Trophoblast cell (in vitro differentiated cells and primary cell): ENCODE data around the gene EVI5L. TPM values are rescaled to one million over a fixed set of nuclear protein-coding genes. Genes with fewer than 3 reads are reported as not detected.
A peak's percentile ranks its signal among the peaks of the same experiment; 100 is the strongest.

Experiments
- DNase-seq, 2 donors: peaks; one replicate each; pipeline ENCODE4 v3.0.0-alpha.2; 2016
- H2AFZ ChIP-seq: 2 replicates; pipeline ENCODE4 v1.6.1; 2013; ENCODE audit warnings: low read length, moderate library complexity, mild to moderate bottlenecking; ENCODE audit not compliant: insufficient read depth, poor library complexity
- H2AK5ac ChIP-seq: 2 replicates; pipeline ENCODE4 v1.6.1; 2013; ENCODE audit warnings: mild to moderate bottlenecking, low read length
- H2BK120ac ChIP-seq: 2 replicates; pipeline ENCODE4 v1.6.1; 2013; ENCODE audit warnings: low read length, mild to moderate bottlenecking, moderate library complexity; ENCODE audit not compliant: insufficient read depth, poor library complexity
- H2BK12ac ChIP-seq: 2 replicates; pipeline ENCODE4 v1.6.1; 2013; ENCODE audit warnings: mild to moderate bottlenecking, low read length, moderate library complexity
- H2BK5ac ChIP-seq: 2 replicates; pipeline ENCODE4 v1.6.1; 2013; ENCODE audit warnings: low read length, low read depth, moderate library complexity, mild to moderate bottlenecking; ENCODE audit not compliant: poor library complexity
- H3K14ac ChIP-seq: 2 replicates; pipeline ENCODE4 v1.6.1; 2013; ENCODE audit warnings: mild to moderate bottlenecking, low read length
- H3K18ac ChIP-seq: 2 replicates; pipeline ENCODE4 v1.6.1; 2013; ENCODE audit warnings: mild to moderate bottlenecking, low read length
- H3K23ac ChIP-seq: 2 replicates; pipeline ENCODE4 v1.6.1; 2013; ENCODE audit warnings: low read length
- H3K27ac ChIP-seq: 2 replicates; pipeline ENCODE4 v1.5.1; 2013; ENCODE audit warnings: low read depth, mild to moderate bottlenecking, inconsistent platforms, low read length, moderate library complexity
- H3K27me3 ChIP-seq: 2 replicates; pipeline ENCODE4 v1.6.1; 2013; ENCODE audit warnings: inconsistent platforms, mild to moderate bottlenecking, low read length, moderate library complexity; ENCODE audit not compliant: insufficient read depth
- H3K36me3 ChIP-seq, 2 experiments: 1 replicate in 1 of 2; 2 replicates in 1 of 2; pipeline ENCODE4 v1.6.1; 2013; ENCODE audit warnings: low read length in 2 of 2, mild to moderate bottlenecking in 2 of 2, moderate library complexity in 1 of 2; ENCODE audit not compliant: insufficient read depth in 2 of 2, control insufficient read depth in 1 of 2
- H3K4ac ChIP-seq: 2 replicates; pipeline ENCODE4 v1.6.1; 2013; ENCODE audit warnings: low read depth, mild to moderate bottlenecking, low read length, moderate library complexity
- H3K4me1 ChIP-seq, 2 experiments: 1 replicate in 1 of 2; 2 replicates in 1 of 2; pipeline ENCODE4 v1.6.1; 2013; ENCODE audit warnings: low read length in 2 of 2, mild to moderate bottlenecking in 2 of 2, moderate library complexity in 1 of 2; ENCODE audit not compliant: insufficient read depth in 2 of 2, control insufficient read depth in 1 of 2
- H3K4me2 ChIP-seq: 2 replicates; pipeline ENCODE4 v1.6.1; 2013; ENCODE audit warnings: inconsistent platforms, mild to moderate bottlenecking, low read length, moderate library complexity
- H3K4me3 ChIP-seq: 2 replicates; pipeline ENCODE4 v1.5.1; 2013; ENCODE audit warnings: mild to moderate bottlenecking, low read depth, low read length, inconsistent platforms
- H3K79me1 ChIP-seq: one replicate; pipeline ENCODE4 v1.6.1; 2013; ENCODE audit warnings: low read length
- H3K79me2 ChIP-seq: 2 replicates; pipeline ENCODE4 v1.6.1; 2013; ENCODE audit warnings: low read length, mild to moderate bottlenecking; ENCODE audit not compliant: control insufficient read depth, insufficient read depth, poor library complexity
- H3K9ac ChIP-seq: 2 replicates; pipeline ENCODE4 v1.6.1; 2013; ENCODE audit warnings: mild to moderate bottlenecking, low read length
- H3K9me3 ChIP-seq: 2 replicates; pipeline ENCODE4 v1.6.1; 2013; ENCODE audit warnings: low read depth, mild to moderate bottlenecking, control low read depth, inconsistent platforms, low read length; ENCODE audit not compliant: insufficient read depth
- H4K12ac ChIP-seq: 2 replicates; pipeline ENCODE4 v1.6.1; 2013; ENCODE audit warnings: low read depth, mild to moderate bottlenecking, low read length, moderate library complexity
- H4K8ac ChIP-seq: 2 replicates; pipeline ENCODE4 v1.6.1; 2013; ENCODE audit warnings: low read depth, mild to moderate bottlenecking, low read length, moderate library complexity
- H4K91ac ChIP-seq: one replicate; pipeline ENCODE4 v1.6.1; 2013; ENCODE audit warnings: low read depth, mild to moderate bottlenecking, low read length, moderate library complexity
- WGBS: extraction: QIAGEN DNeasy Blood & Tissue Kit; methylation state at CpG from one replicate; pipeline ENCODE4 v1.1.7; 2013; ENCODE audit warnings: missing lambda C conversion rate; ENCODE audit not compliant: insufficient read length, insufficient coverage; ENCODE audit errors: extremely low coverage; 5-methylcytosine and 5-hydroxymethylcytosine counted together
- polyA plus RNA-seq: library from polyadenylated mRNA; stranded (reverse); fragments of 200-250 nt; gene quantifications from 2 replicates; pipeline ENCODE4 v1.2.3, GENCODE V29; 2013

Gene EVI5L
- polyA plus RNA-seq = 7.0 and 7.3 TPM in 2 replicates

DNA sequence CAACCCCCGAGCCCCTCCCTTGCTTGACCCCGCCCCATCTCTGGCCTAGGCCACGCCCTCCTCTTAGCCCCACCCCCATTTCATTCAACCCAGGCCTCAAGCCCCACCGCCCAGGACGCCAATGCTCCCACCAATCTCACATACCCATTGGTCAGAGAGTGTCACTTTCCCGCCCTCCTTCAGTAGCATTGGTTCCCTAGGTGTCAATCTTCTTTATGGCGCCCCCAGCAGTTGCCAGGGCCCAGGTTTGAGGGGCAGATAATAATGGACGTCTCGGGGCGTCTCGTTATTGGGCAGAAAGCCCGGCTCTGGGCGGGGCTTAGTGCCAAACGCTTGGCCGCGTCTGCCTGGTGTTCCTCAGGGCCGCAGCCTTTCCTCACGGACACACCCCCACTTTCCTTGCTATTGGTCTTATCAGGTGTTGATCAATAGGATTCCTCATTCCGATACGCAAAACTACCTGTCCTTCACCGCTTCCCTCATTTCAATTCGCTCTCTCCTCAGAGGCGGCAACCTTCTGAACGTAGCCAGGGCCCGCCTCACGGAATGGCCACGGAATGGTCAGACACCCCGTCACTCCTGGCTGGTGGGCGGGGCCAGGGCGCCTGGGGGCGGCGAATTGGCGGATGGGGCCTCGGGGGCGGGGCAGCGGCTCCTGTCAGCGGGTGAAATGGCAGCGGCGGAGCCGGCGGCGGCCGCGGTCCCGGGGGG lies at the start of gene EVI5L:
Gene EVI5L (plus strand): TSS at position 658 of the 711 bp plus-strand sequence. CDS start 16,325 bp downstream, outside the sequence.
- Histone ChIP-seq H2BK5ac (no peak within 1 kb of the TSS), H3K9me3 (peaks cover 2% of the 10 kb centered on the region), H3K23ac (no peak within 1 kb of the TSS), H3K79me2 (no peaks in the 10 kb centered on the region), H3K27ac (no peak within 1 kb of the TSS), H3K4me3 (peak within 1 kb of the TSS; percentile 83), H3K4ac (no peak within 1 kb of the TSS), H3K79me1 (no peaks in the 10 kb centered on the region), H4K91ac (no peak within 1 kb of the TSS), H3K4me2 (peak within 1 kb of the TSS; percentile 71), H3K36me3 (no peaks in the 10 kb centered on the region), H3K18ac (no peak within 1 kb of the TSS), H4K12ac (no peak within 1 kb of the TSS), H2BK120ac (no peak within 1 kb of the TSS), H4K8ac (peak within 1 kb of the TSS; percentile 33), H3K14ac (no peak within 1 kb of the TSS), H3K9ac (peak within 1 kb of the TSS; percentile 67), H2AK5ac (no peak within 1 kb of the TSS), H2BK12ac (no peak within 1 kb of the TSS), H3K27me3 (no peaks in the 10 kb centered on the region), H3K4me1 (peaks cover 8 to 9% of the 10 kb centered on the region in 2 experiments), H2AFZ (peak within 1 kb of the TSS; percentile 38)
- no CpG with 5 or more reads among the region's 45 CpGs for WGBS
- peak; percentile 100 for DNase-seq

DNA sequence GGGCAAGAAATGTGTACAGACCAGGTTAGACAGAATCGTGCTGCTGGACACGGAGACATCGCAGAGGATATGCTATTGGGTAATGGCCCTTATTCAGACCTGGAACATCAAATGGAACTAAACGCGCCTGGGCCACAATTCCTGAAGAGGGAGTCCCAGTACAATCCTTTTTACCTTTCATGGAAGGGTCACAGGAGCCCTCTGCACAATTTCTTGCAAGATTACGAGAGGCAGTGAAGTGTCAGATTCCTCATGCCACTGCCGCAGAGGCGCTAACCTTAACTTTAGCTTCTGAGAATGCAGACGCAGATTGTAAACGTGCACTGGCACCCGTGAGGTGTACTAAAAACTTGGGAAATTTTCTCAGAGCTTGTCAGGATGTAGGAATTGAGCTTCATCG lies 48.9 kb upstream of the EVI5L start:
- H2AFZ ChIP-seq = no peak overlapping the region

DNA sequence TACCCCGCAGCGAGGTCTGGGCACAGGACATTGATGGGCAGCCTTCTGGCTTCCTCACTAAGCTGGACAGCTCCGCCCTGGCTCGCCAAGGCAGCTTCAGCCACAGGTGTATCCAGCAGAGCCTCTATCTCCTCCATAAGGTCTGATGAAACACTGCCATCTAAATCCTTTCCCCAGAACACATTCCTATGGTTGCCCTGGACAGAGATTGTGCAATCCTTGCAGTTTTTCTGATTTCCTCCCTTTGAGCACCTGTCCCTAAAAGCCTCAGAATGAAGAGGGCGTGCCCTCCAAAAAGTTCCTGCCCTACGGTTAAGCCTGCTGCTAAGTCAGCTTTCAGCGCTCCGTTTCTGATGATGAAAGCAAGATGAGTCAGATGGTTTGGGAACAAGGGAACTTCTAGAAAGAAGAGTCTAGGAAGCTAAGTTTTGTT lies 46.0 kb upstream of the EVI5L start:
- Histone ChIP-seq H2BK12ac (no peak overlapping the region), H3K36me3 (no peaks in the 10 kb centered on the region), H3K4me3 (no peak overlapping the region), H3K23ac (no peak overlapping the region), H4K8ac (no peak overlapping the region), H3K4me2 (no peak overlapping the region), H3K27ac (no peak overlapping the region), H3K9me3 (peaks cover 4% of the 10 kb centered on the region), H3K14ac (no peak overlapping the region), H3K79me1 (no peaks in the 10 kb centered on the region), H2AFZ (no peak overlapping the region), H4K12ac (no peak overlapping the region), H3K27me3 (peaks cover 10% of the 10 kb centered on the region), H3K18ac (no peak overlapping the region), H2BK120ac (no peak overlapping the region), H3K79me2 (no peaks in the 10 kb centered on the region), H2AK5ac (no peak overlapping the region), H3K4me1 (peaks cover 13 to 21% of the 10 kb centered on the region in 2 experiments), H3K4ac (no peak overlapping the region), H4K91ac (no peak overlapping the region), H3K9ac (no peak overlapping the region), H2BK5ac (no peak overlapping the region)
- WGBS = no CpG with 5 or more reads among the region's 8 CpGs
- DNase-seq = peak; percentile 98 to 100

More for the DNA sequence above, 48.9 kb upstream of the EVI5L start:
- no peak overlapping the region for H3K4ac ChIP-seq
- H4K91ac ChIP-seq = no peak overlapping the region
- H3K4me2 ChIP-seq = no peak overlapping the region
- no peak overlapping the region for H2AK5ac ChIP-seq
- H3K23ac ChIP-seq = no peak overlapping the region
- no peak overlapping the region for H3K18ac ChIP-seq
- H3K9me3 ChIP-seq = no peaks in the 10 kb centered on the region
- H3K9ac ChIP-seq = no peak overlapping the region
- H3K27ac ChIP-seq = no peak overlapping the region
- H2BK5ac ChIP-seq = no peak overlapping the region
- no peaks in the 10 kb centered on the region for H3K79me2 ChIP-seq
- peak overlapping the region; percentile 45 for H2BK12ac ChIP-seq
- no peaks in the 10 kb centered on the region for H3K27me3 ChIP-seq
- H4K8ac ChIP-seq = no peak overlapping the region
- no peak overlapping the region for H3K4me3 ChIP-seq
- WGBS = no CpG with 5 or more reads among the region's 12 CpGs
- H3K4me1 ChIP-seq = peaks cover 8 to 16% of the 10 kb centered on the region in 2 experiments
- no peaks in the 10 kb centered on the region for H3K36me3 ChIP-seq
- no peak overlapping the region for H3K14ac ChIP-seq
- H4K12ac ChIP-seq = no peak overlapping the region
- H3K79me1 ChIP-seq = no peaks in the 10 kb centered on the region
- no peak overlapping the region for H2BK120ac ChIP-seq
- DNase-seq = peak; percentile 89 to 94

DNA sequence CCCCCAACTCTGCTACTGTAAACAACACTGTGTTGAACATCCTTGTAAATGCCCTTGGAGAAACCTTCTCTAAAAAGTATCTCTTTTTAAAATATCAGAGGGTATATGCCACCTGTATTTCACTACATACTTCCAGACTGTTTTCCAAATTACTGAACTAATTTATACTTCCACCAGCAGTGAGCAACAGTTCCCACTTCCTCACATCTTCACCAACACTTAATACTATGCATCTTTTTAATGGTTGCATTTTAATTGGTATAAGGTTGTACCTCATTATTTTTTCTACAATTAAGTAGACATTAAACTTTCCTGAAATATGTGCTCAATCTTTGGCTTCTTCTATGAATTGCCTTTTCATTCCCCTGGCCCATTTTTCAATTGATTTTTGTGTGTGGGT lies 45.2 kb upstream of the EVI5L start:
- Histone ChIP-seq H2BK5ac (no peak overlapping the region), H3K9me3 (peaks cover 4% of the 10 kb centered on the region), H3K18ac (no peak overlapping the region), H2BK12ac (no peak overlapping the region), H2BK120ac (no peak overlapping the region), H2AFZ (no peak overlapping the region), H4K91ac (no peak overlapping the region), H3K27me3 (peaks cover 14% of the 10 kb centered on the region), H3K79me2 (no peaks in the 10 kb centered on the region), H4K12ac (no peak overlapping the region), H3K4me2 (no peak overlapping the region), H4K8ac (no peak overlapping the region), H3K4ac (no peak overlapping the region), H3K79me1 (no peaks in the 10 kb centered on the region), H3K23ac (no peak overlapping the region), H3K9ac (no peak overlapping the region), H3K14ac (no peak overlapping the region), H3K4me1 (peaks cover 17 to 24% of the 10 kb centered on the region in 2 experiments), H3K36me3 (no peaks in the 10 kb centered on the region), H2AK5ac (no peak overlapping the region), H3K4me3 (no peak overlapping the region), H3K27ac (no peak overlapping the region)
- DNase-seq = no peak
